ENCODE results near the gene C11orf91.

GRCh38 chr11:33713856-33714398 lies 13.3 kb upstream of the C11orf91 start:
- no peak for TF ChIP-seq CTCF (IDR thresholded peaks at IDR 0.05)
- TF ChIP-seq EZH2 (IDR thresholded peaks at IDR 0.05): no peak

Measured in neural progenitor cell (in vitro differentiated cells).